HG02938 (cell line): Measurements from ENCODE around the gene PTH1R.
"Not testable (repeated sequence)": the region's sequence is repeated elsewhere in the genome, so short reads cannot be mapped to it uniquely, and the experiment has no call there.

Source experiments
- ATAC-seq: cut with Tn5 transposase; IDR thresholded peaks from one replicate; pipeline ENCODE4 v1.9.1; 2021; ENCODE audit warnings: mild to moderate bottlenecking, moderate library complexity; ENCODE audit not compliant: unreplicated experiment

PTH1R gene

DNA sequence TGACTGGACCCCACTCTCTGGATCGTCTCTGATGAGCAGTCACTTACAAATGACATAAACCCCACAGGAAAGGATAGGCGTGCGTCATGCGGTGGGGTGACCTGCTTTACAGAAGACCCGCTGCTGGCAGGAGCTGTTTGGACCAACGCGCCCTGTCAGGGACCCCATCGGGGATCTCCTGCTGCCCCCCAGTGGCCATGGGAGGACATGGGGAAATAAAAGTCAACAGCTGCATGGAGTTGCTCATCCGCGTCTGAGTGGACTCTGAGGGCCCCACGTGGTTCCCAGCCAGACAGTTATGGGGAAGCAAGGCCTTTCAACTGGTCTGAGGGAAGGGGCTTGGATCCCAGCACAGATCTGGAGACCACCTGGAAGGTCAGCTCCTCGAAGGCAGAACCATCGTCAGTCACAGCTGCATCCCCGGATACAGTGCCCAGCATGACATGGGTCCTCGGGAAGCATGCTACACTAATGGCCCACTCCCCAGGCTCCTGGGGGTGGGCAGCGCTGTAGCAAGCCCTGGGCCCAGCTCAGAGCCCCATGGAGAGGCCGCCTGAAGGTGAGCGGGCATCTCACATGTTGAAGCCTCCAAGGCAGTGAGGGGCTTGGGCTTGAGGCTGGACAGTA, 32.1 kb downstream of the PTH1R start:
- peak; percentile 56 for ATAC-seq

DNA sequence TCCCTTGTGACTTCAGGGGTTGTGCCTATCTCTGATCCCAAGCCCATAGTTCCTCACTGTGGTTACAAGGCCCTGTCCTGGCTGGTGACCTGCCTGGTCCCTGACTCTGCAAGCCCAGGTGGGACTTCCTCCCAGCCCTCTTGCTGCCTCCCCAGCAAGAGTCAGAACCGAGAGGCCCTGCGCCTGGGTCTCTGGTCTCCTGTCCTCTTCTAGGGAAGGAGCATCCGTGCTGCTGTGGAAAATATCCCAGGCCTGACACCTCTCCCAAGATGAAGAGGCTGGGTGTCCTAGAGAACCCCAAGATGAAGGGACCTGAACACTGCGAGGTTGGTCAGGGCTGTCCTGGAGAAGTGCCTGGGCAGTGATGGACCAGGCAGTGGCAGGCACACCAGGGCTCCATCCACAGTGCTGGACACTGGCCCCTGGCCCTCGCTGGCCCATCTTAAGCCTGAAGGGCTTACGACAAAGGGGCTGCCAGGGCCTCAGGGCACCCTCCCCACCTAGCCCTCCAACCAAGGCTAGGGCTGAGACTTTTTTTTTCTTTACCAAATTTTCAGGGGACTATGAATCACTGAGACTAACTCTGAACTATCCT, 32.7 kb downstream of the PTH1R start:
- ATAC-seq = no peak

DNA sequence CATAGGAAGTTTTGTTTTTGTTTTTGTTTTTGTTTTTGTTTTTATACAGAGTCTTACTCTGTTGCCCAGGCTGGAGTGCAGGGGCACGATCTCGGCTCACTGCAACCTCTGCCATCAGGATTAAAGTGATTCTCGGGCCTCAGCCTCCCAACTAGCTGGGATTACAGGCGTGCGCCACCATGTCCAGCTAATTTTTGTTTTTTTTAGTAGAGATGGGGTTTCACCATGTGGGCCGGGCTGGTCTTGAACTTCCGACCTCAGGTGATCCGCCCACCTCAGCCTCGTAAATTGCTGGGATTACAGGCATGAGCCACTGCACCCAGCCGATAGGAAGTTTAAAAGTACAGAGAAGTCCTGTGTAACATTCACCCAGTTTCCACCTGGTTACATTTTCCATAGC, 33.4 kb downstream of the PTH1R start:
- ATAC-seq = not testable (repeated sequence)

DNA sequence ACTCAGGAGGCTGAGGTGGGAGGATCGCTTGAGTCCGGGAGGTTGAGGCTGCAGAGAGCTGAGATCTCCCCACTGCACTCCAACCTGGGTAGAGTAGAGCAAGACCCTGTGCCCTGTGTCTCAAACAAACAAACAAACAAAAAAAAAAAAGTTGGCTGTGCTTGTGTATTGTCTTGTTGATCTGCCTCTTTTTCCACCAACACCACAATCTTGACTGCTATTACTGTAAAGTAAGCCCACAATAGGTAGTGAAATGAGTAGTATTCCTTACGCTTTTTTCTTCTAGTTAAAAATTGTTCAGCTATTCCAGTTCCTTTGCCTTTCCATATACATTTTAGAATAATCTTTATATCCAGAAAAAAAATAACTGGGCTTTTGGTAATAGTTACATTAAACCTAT, 35.5 kb downstream of the PTH1R start:
- no peak for ATAC-seq

DNA sequence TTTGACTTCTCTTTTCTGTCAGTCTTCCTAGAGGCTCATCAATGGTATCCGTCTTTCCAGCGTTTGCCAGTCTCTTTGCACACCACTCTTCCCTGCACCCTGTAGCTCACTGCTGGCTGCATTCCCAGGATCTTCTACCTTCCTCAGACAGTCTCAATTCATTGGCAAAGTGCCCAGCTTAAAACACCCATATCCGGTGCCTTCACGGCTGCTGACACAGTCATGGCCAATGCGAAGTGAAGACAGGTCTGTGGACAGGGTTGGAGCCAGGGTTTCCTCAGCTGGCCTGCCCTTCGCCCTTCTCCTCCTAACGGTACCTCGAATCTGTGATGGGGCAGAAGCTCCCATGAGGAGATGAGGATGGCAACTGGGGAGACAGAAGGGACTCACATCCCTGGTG, 36.1 kb downstream of the PTH1R start:
- ATAC-seq = no peak

DNA sequence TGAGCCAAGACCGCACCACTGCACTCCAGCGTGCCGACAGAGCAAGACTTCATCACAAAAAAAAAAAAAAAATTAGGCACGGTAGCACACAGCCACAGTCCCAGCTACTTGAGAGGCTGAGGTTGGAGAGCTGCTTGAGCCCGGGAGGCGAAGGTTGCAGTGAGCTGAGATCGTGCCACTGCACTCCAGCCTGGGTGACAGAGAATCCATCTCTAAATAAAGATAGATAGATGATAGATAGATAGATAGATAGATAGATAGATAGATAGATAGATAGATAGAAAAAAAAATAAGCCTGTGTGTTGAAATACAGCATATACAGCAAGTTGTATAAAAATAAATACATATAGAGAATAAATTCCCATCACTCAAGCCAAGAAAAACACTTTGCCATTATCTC, 37.3 kb downstream of the PTH1R start:
- ATAC-seq = no peak

DNA sequence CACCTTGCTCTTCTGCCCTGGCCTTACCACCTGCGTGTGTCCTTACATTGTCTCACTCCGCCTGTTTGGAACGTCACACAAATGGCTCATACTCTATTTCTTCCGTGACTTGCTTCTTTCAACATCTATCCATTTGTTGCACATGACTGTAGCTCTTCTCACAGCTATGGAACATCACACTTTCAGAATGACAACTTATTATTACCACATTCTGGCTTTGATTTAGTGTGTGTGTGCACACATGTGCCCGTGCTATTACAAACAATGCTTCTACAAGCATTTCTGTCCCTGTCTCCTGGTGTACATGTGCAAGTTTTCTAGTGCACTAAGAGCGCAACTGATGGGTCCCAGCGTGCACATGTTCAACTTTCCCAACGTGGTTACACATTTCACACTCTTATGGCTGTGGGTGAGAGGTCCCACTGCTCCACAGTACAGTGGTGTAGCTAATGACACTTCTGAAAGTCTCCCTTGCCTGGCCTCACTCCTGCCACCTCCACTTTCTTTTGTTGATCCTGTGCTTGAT, 37.8 kb downstream of the PTH1R start:
- ATAC-seq = no peak

DNA sequence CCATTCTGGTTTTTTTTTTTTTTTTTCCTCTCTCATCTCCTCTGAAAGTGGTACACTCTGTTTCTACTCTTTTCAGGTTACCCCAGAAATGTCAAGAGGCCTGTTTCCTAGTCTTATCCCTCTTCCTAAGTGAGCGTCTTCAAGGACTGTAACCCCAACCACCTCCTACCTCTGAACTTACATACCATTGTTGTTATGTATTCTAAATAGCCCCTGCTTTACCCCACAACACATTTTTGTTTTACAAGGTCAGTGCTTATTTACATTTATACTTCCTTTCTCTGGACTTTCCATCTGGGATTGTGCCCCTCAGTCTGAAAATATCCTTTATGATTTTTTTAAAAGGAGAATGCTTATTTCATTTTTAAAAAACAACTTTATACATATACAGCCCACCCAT, 38.8 kb downstream of the PTH1R start:
- no peak for ATAC-seq

DNA sequence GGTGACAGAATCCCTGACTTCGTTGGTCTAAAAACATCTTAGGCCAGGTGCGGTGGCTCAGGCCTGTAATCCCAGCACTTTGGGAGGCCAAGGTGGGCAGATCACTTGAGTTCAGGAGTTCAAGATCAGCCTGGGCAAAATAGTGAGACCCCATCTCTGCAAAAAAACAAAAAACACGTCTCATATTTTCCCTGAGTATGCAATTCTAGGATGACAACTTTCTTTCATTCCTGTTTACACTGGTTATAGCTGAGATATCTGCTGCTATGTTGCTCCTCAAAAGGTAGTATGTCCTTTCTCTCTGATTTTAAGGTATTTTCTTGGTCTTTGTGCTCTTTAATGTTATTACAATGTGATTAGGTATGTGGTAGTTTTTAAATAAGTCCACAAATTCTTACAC, 39.3 kb downstream of the PTH1R start:
- ATAC-seq = no peak

DNA sequence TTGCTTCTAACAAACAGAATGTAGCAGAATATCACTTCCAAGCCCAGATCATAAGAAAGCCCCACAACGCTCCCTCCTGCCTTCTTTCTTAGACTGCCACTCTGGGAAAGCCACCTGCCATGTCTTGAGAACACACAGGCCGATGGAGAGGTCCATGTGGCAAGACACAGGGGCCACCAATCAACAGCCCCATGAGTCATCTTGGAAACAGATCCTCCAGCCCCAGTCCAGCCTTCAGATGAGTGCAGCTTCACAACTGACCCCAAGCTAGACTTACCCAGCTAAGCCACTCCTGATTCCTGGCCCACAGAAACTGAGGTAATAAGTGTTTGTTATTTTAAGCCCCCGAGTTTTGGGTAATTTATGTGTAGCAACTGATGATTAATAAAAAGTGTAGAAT, 39.7 kb downstream of the PTH1R start:
- ATAC-seq = no peak

DNA sequence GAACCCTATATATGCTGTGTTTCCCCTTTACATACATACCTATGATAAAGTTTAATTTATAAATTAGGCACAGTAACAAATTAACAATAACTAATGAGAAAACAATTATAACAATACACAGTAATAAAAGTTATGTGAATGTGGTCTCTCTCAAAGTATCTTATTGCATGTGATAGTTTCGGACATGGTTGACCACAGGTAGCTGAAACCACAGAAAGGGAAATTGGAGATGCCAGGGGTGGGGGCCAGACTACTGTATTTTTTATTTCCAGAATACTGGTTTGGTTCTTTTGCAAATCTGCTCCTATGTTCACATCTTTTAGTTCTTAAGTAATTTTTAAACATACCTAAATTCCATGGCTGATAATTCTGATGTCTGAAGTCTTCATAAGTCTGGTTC, 40.7 kb downstream of the PTH1R start:
- ATAC-seq = no peak

DNA sequence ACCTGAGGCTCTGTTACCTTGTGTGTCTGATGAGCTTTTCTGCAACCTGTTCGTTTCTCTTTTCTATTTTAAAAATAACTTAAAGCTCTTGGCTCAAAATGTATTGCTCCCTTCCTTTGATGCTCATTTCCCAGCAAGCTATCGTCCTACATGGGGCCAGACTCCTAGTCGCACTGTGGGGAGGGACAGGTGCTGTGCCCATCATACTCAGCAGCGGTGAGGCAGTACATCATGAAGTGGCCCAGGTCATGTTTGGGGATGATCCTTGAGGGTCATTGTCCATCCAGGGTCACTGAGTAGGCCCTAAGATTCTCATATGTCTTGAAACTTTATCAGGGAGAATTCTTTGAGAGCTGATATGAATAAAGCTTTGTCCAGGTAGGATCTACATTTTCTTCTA, 41.1 kb downstream of the PTH1R start:
- ATAC-seq = no peak

DNA sequence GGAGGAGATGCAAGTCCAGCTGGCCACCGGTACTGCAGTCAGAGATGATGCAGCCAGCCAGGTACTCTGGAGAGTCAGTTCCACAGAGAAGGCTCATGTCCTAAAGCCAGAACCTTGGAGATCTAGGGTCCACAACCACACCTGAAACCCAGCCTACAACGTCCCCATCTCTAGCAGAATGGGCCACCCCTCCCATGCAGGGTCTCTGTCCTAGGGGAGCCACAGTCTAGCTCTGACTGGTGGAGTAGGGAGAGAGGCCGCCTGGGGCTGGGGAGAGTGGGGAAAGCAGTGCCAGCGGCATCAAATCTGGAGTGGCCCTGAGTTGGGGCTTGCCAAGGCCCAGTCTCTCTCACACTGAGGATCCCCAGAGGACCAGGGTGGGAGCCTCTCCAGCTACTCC, 43.5 kb downstream of the PTH1R start:
- ATAC-seq = no peak

DNA sequence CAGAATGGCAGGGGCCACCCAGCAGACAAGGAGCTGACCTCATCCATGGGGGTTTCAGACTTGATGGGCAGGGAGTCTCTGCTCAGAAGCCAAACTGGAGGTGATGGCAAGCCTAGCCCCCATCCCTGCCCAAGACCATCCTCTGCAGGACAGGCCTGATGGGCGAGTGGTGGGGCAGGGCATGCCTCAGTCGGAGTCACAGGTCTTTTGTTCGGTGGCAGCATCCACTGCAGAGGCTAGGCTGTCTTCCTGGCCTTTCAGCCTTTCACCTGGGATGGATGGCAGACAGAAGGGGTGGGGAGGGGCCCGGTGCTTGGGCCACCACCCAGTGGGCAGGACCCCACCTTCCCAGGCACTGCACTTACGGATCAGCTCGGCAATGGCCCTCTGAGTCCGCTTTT, 44.4 kb downstream of the PTH1R start:
- no peak for ATAC-seq

DNA sequence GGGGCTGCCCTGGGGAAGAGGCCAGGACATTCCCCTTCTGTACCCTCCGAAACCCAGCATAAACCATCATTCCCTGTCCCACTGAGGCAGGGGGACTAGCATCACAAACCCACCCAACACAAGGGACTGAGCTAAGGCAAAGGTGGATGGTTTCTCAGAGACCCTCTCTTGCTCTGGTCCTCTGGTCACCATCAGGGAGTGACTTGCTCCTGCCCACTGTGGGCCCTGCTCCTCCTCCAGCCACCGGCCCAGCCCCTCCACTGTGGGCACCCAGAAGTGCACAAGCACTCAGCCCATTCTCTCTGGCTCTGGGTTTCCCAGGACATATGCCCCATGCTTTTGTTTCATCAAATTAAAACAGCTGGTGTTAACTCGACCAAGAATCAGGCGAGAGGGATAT, 44.9 kb downstream of the PTH1R start:
- no peak for ATAC-seq

DNA sequence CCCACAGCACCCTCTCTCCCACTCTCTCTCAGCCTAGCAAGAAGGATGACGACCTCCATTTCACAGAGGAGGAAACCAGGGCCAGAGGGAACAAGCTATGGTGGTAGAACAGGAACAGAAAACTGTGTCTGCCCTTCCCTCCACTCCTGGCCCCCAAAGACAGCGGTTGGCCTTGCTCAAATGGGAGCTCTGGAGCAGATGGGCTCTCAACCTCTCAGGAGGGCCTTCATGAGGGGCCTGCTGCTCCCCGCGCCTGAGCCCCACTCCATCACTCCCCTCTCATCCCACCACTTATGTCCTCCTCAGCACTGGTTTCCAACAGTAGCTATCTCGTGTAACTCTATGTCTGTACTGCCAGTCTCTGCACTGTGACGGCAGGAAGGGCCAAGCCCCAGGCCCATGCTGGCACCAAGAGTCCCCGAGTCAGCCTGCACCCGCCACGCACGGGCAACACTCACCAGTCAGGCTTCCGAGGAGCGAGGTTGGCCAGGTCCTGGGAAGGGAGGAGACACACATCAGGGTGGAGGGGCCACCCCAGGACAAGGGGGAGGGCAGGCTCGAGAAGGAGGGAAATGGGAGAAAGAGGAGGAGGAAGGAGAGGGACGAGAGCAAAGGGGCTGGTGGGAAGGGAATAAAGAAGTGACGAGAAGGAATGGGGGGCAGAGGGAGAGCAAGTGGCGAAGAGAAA, 45.5 kb downstream of the PTH1R start:
- ATAC-seq = no peak

DNA sequence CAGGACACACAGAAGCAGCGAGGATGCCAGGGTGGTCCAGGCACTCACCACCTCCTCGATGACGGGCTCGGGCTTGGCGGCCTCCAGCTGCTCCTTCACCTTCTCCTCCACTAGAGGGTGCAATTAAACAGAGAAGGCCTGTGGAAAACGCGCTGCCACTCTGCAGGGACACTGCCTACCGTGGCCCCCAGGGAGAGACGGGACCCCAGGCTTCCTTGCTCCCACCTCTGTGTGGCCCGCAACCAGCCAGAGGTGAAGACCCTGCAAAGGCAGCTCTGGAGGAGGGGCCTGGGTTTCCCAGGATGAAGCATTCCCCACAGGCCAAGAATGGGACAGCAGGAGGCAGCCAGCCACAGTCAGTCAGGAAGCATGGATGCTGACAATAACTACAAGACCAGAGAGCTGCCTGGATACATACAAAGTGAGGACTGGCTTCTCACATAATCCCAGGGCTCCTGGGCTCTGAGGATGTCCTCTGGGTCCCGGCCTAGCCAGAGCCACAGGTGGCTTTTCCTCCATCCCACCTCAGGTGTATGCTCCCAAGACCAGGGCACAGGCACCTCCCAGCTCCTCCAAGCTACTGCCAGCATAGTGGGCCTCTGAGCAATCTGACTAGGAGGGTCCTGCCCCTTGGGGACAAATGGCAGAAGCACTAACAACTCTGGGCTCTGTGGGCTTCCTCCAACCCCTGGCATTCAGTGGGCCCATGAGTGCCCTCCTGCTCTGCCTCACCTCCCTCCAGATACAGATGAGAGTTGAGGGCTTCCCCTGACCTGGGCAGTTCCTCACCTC, 46.2 kb downstream of the PTH1R start:
- no peak for ATAC-seq

DNA sequence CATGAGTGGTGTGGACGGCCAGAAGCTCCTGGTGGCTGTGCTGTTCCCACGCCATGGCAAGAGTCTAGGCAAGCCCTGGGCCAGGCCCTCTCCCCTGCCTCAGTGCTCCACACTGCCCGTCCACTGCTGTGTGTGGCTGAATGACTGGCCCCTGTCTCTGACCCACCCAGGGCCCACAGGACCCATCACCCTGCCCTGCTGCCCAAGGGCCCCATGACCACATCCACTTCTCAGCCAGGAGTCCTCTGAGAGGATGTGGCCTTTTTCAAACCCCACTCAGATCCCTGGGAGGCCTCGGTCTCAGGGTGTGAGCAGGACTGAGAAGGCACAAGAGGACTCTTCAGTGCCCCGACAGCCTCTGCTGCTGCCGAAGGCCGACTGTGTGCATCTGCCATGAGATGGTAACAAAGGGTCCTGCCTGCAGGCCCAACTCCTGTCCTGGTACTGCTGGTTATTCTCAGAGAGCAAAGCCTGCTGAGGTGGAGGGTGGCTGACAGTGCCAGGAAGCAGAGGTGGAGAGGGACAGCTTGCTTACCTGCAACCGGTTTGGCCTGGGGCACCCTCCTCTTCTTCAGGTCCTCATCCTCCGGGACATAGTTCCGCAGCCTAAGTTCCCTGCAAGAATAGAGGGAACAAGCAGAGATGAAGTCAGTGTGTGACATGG, 47.5 kb downstream of the PTH1R start:
- ATAC-seq = no peak

DNA sequence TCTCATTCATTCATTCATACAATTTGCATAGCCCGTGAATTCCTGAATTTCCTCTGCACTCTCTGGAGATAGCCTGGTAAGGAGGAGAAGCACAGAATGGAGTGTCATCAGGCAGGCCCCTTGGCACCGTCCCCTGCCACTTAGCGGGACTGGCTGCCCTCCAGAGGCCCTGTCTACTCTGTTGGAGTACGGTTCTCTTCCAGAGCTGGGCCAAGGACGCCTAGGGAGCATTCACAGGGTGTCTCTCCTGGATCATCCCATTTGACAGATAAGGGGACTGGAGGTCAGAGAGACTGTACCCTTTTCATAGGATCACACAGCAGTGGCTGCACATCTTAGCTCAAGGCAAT, 48.0 kb downstream of the PTH1R start:
- no peak for ATAC-seq

DNA sequence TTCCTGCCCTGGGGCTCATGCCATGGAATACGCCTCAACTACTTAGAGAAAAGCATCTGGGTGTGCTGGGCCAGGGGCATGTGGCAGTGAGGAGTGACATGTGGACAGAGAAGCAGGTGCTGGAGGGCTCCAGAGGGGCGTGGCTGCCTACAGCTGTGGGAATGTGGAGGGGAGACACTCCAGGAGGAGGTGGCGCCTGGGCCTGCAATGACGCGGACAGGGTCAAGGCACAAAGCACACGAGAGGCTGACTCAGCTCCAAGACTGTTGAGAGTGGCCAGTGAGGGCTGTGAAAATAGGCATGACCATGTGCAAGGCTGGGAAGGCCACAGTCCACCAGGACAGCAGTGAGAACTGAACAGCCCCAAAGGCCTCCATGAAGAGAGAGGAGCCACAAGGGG, 48.5 kb downstream of the PTH1R start:
- no peak for ATAC-seq

DNA sequence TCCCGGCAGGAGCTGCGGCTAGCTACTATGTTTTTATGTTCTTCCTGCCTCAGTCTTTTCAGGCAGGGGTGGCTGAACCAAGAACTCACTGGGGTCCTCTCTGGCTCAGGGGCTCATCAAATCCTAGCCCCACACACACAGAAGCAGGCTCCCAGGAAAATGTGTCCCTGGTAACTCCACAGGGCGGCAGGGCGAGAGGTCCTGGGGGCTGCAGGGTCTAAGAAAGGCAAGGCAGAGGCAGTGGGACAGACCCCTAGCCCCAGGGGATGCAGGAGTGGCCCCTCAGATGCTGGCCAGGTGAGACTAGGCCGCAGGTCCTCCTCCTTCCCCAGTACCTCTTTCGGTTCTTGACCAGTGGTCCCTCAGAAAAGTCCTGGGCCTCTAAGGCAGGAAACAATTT, 48.9 kb downstream of the PTH1R start:
- ATAC-seq = no peak
